ENCODE measurements around the gene PIK3R1. TPM values are rescaled to one million over a fixed set of nuclear protein-coding genes. Genes with fewer than 3 reads are reported as not detected.

PIK3R1 gene
- polyA plus RNA-seq, 1 donor: 61.7 TPM

GRCh38 chr5:68217047-68217355, 1.4 kb downstream of the PIK3R1 start:
- peaks cover 18% of the 10 kb centered on the region for H3K4me1 ChIP-seq (ENCODE audit: control insufficient read depth, insufficient read depth, low read length)
- H3K9me3 ChIP-seq (ENCODE audit: control insufficient read depth, low read depth, low read length): no peaks in the 10 kb centered on the region
- no peaks in the 10 kb centered on the region for H3K27me3 ChIP-seq (ENCODE audit: control insufficient read depth, insufficient read depth, low read length)
- DNase-seq: no peak
- WGBS (ENCODE audit: insufficient coverage, low lambda C conversion rate): 0% methylated on average over 2 of the region's 3 CpGs
- H3K27ac ChIP-seq (ENCODE audit: low read length): peak overlapping the region; percentile 91
- peak overlapping the region; percentile 96 for H3K4me3 ChIP-seq (ENCODE audit: low read length)
- H3K36me3 ChIP-seq (ENCODE audit: control insufficient read depth, insufficient read depth, low read length): peaks cover 9% of the 10 kb centered on the region

DNA sequence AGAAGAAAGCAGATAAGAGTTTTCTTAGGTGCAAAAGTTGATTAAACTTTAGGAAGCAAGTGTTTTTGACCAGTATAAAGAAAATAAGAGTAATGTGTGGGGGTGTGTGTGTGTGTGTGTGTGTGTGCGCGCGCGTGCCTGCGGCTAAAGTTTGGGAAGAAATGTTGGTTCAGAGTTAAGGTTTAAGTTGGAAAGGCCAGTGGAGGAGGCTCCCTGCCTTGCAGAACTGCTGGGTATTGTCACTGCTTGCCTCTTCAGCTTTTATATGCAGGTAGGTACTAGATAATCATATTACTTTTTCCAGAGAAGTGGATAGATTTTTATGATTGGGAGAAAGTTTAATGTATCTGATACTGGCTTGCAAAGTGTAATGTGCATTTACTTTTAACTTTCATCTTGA, 2.0 kb downstream of the PIK3R1 start:
- Histone ChIP-seq H3K9me3 (ENCODE audit: control insufficient read depth, low read depth, low read length) (no peaks in the 10 kb centered on the region), H3K4me3 (ENCODE audit: low read length) (peak overlapping the region; percentile 96), H3K27me3 (ENCODE audit: control insufficient read depth, insufficient read depth, low read length) (no peaks in the 10 kb centered on the region), H3K27ac (ENCODE audit: low read length) (peak overlapping the region; percentile 91), H3K4me1 (ENCODE audit: control insufficient read depth, insufficient read depth, low read length) (peaks cover 23% of the 10 kb centered on the region), H3K36me3 (ENCODE audit: control insufficient read depth, insufficient read depth, low read length) (peaks cover 9% of the 10 kb centered on the region)
- peak in 1 of 2 donors; percentile 23 for DNase-seq
- WGBS (ENCODE audit: insufficient coverage, low lambda C conversion rate): no CpG with 5 or more reads among the region's 5 CpGs

GRCh38 chr5:68219161-68219816, 3.7 kb downstream of the PIK3R1 start:
- Histone ChIP-seq H3K27ac (ENCODE audit: low read length) (peak overlapping the region; percentile 66), H3K4me3 (ENCODE audit: low read length) (peak overlapping the region; percentile 96), H3K9me3 (ENCODE audit: control insufficient read depth, low read depth, low read length) (no peaks in the 10 kb centered on the region), H3K27me3 (ENCODE audit: control insufficient read depth, insufficient read depth, low read length) (no peaks in the 10 kb centered on the region), H3K4me1 (ENCODE audit: control insufficient read depth, insufficient read depth, low read length) (peaks cover 25% of the 10 kb centered on the region), H3K36me3 (ENCODE audit: control insufficient read depth, insufficient read depth, low read length) (peaks cover 9% of the 10 kb centered on the region)
- no CpG with 5 or more reads among the region's 3 CpGs for WGBS (ENCODE audit: insufficient coverage, low lambda C conversion rate)
- peak in 1 of 2 donors; percentile 66 for DNase-seq

- no CpG with 5 or more reads among the region's 7 CpGs for WGBS (ENCODE audit: insufficient coverage, low lambda C conversion rate)
- peaks cover 33% of the 10 kb centered on the region for H3K4me1 ChIP-seq (ENCODE audit: control insufficient read depth, insufficient read depth, low read length)
- no peak for DNase-seq
- peaks cover 9% of the 10 kb centered on the region for H3K36me3 ChIP-seq (ENCODE audit: control insufficient read depth, insufficient read depth, low read length)
- H3K9me3 ChIP-seq (ENCODE audit: control insufficient read depth, low read depth, low read length): no peaks in the 10 kb centered on the region
- no peak overlapping the region for H3K4me3 ChIP-seq (ENCODE audit: low read length)
- no peaks in the 10 kb centered on the region for H3K27me3 ChIP-seq (ENCODE audit: control insufficient read depth, insufficient read depth, low read length)
- H3K27ac ChIP-seq (ENCODE audit: low read length): peak overlapping the region; percentile 66
These were observed 4.7 kb downstream of the PIK3R1 start for GRCh38 chr5:68220260-68220659.

GRCh38 chr5:68220914-68221313, 5.4 kb downstream of the PIK3R1 start:
- Histone ChIP-seq H3K4me3 (ENCODE audit: low read length) (no peak overlapping the region), H3K36me3 (ENCODE audit: control insufficient read depth, insufficient read depth, low read length) (peaks cover 9% of the 10 kb centered on the region), H3K27ac (ENCODE audit: low read length) (no peak overlapping the region), H3K9me3 (ENCODE audit: control insufficient read depth, low read depth, low read length) (no peaks in the 10 kb centered on the region), H3K27me3 (ENCODE audit: control insufficient read depth, insufficient read depth, low read length) (no peaks in the 10 kb centered on the region), H3K4me1 (ENCODE audit: control insufficient read depth, insufficient read depth, low read length) (peaks cover 38% of the 10 kb centered on the region)
- no CpG with 5 or more reads among the region's 2 CpGs for WGBS (ENCODE audit: insufficient coverage, low lambda C conversion rate)
- DNase-seq: no peak

GRCh38 chr5:68221488-68221887, 5.9 kb downstream of the PIK3R1 start:
- Histone ChIP-seq H3K36me3 (ENCODE audit: control insufficient read depth, insufficient read depth, low read length) (peaks cover 13% of the 10 kb centered on the region), H3K9me3 (ENCODE audit: control insufficient read depth, low read depth, low read length) (no peaks in the 10 kb centered on the region), H3K4me3 (ENCODE audit: low read length) (no peak overlapping the region), H3K27ac (ENCODE audit: low read length) (no peak overlapping the region), H3K4me1 (ENCODE audit: control insufficient read depth, insufficient read depth, low read length) (peaks cover 43% of the 10 kb centered on the region), H3K27me3 (ENCODE audit: control insufficient read depth, insufficient read depth, low read length) (no peaks in the 10 kb centered on the region)
- no peak for DNase-seq
- WGBS (ENCODE audit: insufficient coverage, low lambda C conversion rate): no CpG with 5 or more reads among the region's 1 CpG

DNA sequence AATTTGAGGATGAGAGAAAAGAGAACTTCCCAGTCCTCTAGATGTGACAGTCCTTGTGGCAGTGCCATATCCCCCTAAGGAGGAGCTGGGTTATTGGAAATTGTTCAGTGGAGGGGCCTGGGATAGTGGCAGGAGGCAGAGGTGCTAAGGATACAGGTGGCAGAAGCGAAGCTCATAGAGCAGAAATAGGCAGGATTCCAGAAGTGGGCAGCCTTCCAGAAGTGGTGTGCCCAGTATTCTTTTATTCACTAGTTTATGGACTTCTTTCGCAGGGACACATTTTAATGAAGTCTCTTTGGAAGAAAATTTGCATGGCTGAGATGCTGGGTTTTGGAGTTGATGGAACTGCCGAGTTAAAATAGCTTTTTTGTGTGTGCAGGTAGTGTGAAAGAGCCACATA, 6.8 kb downstream of the PIK3R1 start:
- H3K36me3 ChIP-seq (ENCODE audit: control insufficient read depth, insufficient read depth, low read length): peaks cover 18% of the 10 kb centered on the region
- H3K4me3 ChIP-seq (ENCODE audit: low read length): no peak overlapping the region
- DNase-seq: no peak
- no peaks in the 10 kb centered on the region for H3K9me3 ChIP-seq (ENCODE audit: control insufficient read depth, low read depth, low read length)
- H3K4me1 ChIP-seq (ENCODE audit: control insufficient read depth, insufficient read depth, low read length): peaks cover 50% of the 10 kb centered on the region
- no peaks in the 10 kb centered on the region for H3K27me3 ChIP-seq (ENCODE audit: control insufficient read depth, insufficient read depth, low read length)
- WGBS (ENCODE audit: insufficient coverage, low lambda C conversion rate): no CpG with 5 or more reads among the region's 3 CpGs
- H3K27ac ChIP-seq (ENCODE audit: low read length): no peak overlapping the region

DNA sequence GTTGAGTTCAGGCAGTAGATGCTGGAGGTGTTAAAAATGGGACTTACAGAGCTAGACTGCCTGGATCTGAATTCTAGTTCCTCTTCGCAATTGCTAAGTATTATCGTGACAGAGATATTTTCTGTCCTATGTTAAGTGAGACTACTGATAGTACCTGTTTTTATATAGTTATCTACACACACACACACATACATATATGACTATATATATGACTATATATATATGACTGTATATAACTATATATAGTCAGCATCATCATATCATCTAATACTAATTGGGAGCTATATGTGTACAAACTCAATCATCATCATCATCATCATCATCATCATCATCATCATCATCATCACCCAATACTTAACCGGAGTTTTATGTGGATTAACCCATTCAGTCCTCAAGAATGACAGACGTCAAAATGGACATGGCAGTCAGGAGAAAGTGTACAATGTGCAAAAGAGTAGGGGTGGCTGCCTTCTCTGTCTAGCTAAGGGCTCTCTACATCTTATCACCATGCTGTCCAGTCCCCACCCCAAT, 7.3 kb downstream of the PIK3R1 start:
- H3K27me3 ChIP-seq (ENCODE audit: control insufficient read depth, insufficient read depth, low read length): no peaks in the 10 kb centered on the region
- no peaks in the 10 kb centered on the region for H3K9me3 ChIP-seq (ENCODE audit: control insufficient read depth, low read depth, low read length)
- 70% methylated on average over 2 of the region's 4 CpGs for WGBS (ENCODE audit: insufficient coverage, low lambda C conversion rate)
- H3K36me3 ChIP-seq (ENCODE audit: control insufficient read depth, insufficient read depth, low read length): peaks cover 23% of the 10 kb centered on the region
- no peak for DNase-seq
- H3K4me3 ChIP-seq (ENCODE audit: low read length): no peak overlapping the region
- H3K4me1 ChIP-seq (ENCODE audit: control insufficient read depth, insufficient read depth, low read length): peaks cover 54% of the 10 kb centered on the region
- H3K27ac ChIP-seq (ENCODE audit: low read length): no peak overlapping the region

- Histone ChIP-seq H3K9me3 (ENCODE audit: control insufficient read depth, low read depth, low read length) (no peaks in the 10 kb centered on the region), H3K27me3 (ENCODE audit: control insufficient read depth, insufficient read depth, low read length) (no peaks in the 10 kb centered on the region), H3K4me1 (ENCODE audit: control insufficient read depth, insufficient read depth, low read length) (peaks cover 57% of the 10 kb centered on the region), H3K36me3 (ENCODE audit: control insufficient read depth, insufficient read depth, low read length) (peaks cover 26% of the 10 kb centered on the region), H3K27ac (ENCODE audit: low read length) (peak overlapping the region; percentile 70), H3K4me3 (ENCODE audit: low read length) (no peak overlapping the region)
- DNase-seq: no peak
These were observed 8.3 kb downstream of the PIK3R1 start for GRCh38 chr5:68223904-68224303.

DNA sequence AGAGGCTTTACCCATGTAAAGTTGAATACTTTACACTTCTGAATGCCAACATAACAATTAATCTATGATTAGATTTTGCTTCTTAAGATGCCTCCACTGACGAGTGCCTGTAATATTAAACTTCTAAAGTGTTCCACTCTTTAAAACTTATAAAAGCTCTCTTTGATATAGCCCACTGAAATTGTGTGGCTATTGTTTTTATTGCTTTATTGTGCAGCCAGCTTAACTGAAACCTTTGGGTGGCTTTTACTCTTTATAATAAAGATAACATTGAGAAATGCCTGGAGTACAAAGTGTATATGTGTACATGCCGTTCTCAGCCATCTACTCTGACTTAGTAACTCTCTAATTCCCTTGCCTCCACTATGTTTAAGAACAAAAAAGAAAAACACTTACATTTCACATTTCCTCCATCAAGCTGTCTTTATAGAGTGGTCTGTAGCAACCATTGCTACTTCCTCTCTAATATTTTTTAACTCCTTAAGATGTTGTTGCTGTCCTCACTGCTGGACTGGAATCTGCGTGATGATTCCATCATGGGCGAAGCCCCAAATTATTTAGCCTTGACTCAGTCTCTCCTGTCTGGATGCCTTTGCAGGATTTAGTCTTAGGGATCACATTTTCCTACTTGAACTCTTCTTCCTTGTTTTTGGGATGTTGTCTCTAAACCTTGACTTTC, 9.1 kb downstream of the PIK3R1 start:
- Histone ChIP-seq H3K9me3 (ENCODE audit: control insufficient read depth, low read depth, low read length) (no peaks in the 10 kb centered on the region), H3K27me3 (ENCODE audit: control insufficient read depth, insufficient read depth, low read length) (no peaks in the 10 kb centered on the region), H3K36me3 (ENCODE audit: control insufficient read depth, insufficient read depth, low read length) (peaks cover 28% of the 10 kb centered on the region), H3K4me1 (ENCODE audit: control insufficient read depth, insufficient read depth, low read length) (peaks cover 58% of the 10 kb centered on the region), H3K4me3 (ENCODE audit: low read length) (no peak overlapping the region), H3K27ac (ENCODE audit: low read length) (peak overlapping the region; percentile 70)
- DNase-seq: peak in 1 of 2 donors; percentile 77
- no CpG with 5 or more reads among the region's 4 CpGs for WGBS (ENCODE audit: insufficient coverage, low lambda C conversion rate)
